PC-3 (cell line): ENCODE data around the gene AGPAT1. TPM values are rescaled to one million over a fixed set of nuclear protein-coding genes. Genes with fewer than 3 reads are reported as not detected.

Source experiments
- ATAC-seq: fragments of 200-7000 bp; cut with Tn5 transposase; 2 replicates; pipeline ENCODE4 v1.9.1; 2020; ENCODE audit warnings: mild to moderate bottlenecking, moderate library complexity
- BruUV-seq: library from RNA; stranded (reverse); fragments of 400-500 nt; replicated peaks from 2 replicates; lab custom pipeline; 2021; lab: Mats Ljungman, UMichigan
- CTCF ChIA-PET: fragments of 300-600 bp; sonication (Branson Sonifier 250); formaldehyde crosslinking; loops from one replicate; lab custom pipeline; 2022; ENCODE audit warnings: antibody characterized with exemption; lab: Charles Lee
- POLR2A ChIA-PET: fragments of 300-600 bp; sonication (Branson Sonifier 250); formaldehyde crosslinking; loops from one replicate; lab custom pipeline; 2022; ENCODE audit warnings: antibody characterized with exemption; ENCODE audit not compliant: unreplicated experiment; lab: Charles Lee
- DNase-seq: peaks from one replicate; pipeline ENCODE4 v3.0.0-alpha.2; 2015
- H2AFZ ChIP-seq: fragments of 300-600 bp; sonication (generic); 2 replicates; pipeline ENCODE4 v1.6.0; 2016; ENCODE audit warnings: antibody characterized with exemption, low read length
- H3F3A ChIP-seq: fragments of 300-600 bp; sonication (generic); one replicate; pipeline ENCODE4 v1.6.0; 2017; ENCODE audit warnings: antibody characterized with exemption, low read length, control low read depth, mild to moderate bottlenecking; ENCODE audit not compliant: unreplicated experiment
- H3K27ac ChIP-seq: fragments of 300-600 bp; sonication (generic); 2 replicates; pipeline ENCODE4 v1.5.1; 2016; ENCODE audit warnings: mild to moderate bottlenecking, low read length
- H3K27me3 ChIP-seq: fragments of 300-600 bp; sonication (generic); 2 replicates; pipeline ENCODE4 v1.6.1; 2016; ENCODE audit warnings: low read length, mixed read lengths
- H3K36me3 ChIP-seq: fragments of 300-600 bp; sonication (generic); 2 replicates; pipeline ENCODE4 v1.6.1; 2016; ENCODE audit warnings: low read depth, mixed run types, low read length, mixed read lengths
- H3K4me1 ChIP-seq: fragments of 300-600 bp; sonication (generic); 2 replicates; pipeline ENCODE4 v1.5.1; 2016; ENCODE audit warnings: low read length; ENCODE audit not compliant: insufficient read depth
- H3K4me2 ChIP-seq: fragments of 300-600 bp; sonication (generic); 2 replicates; pipeline ENCODE4 v1.6.0; 2016; ENCODE audit warnings: low read length
- H3K4me3 ChIP-seq: fragments of 300-600 bp; sonication (generic); 2 replicates; pipeline ENCODE4 v1.5.1; 2016; ENCODE audit warnings: mild to moderate bottlenecking, low read length, mixed read lengths
- H3K79me2 ChIP-seq: fragments of 300-600 bp; sonication (generic); 2 replicates; pipeline ENCODE4 v1.6.1; 2017; ENCODE audit warnings: low read length, mixed read lengths
- H3K9ac ChIP-seq: fragments of 300-600 bp; sonication (generic); 2 replicates; pipeline ENCODE4 v1.6.0; 2016; ENCODE audit warnings: mild to moderate bottlenecking, low read length
- H3K9me2 ChIP-seq: fragments of 300-600 bp; sonication (generic); replicated peaks from 2 replicates; pipeline ENCODE4 v1.6.1; 2016; ENCODE audit warnings: mixed run types, low read length, mixed read lengths
- H3K9me3 ChIP-seq: fragments of 300-600 bp; sonication (generic); 2 replicates; pipeline ENCODE4 v1.6.1; 2016; ENCODE audit warnings: low read length, mixed read lengths
- H4K20me1 ChIP-seq: fragments of 300-600 bp; sonication (generic); 2 replicates; pipeline ENCODE4 v1.6.1; 2016; ENCODE audit warnings: low read length, mixed read lengths
- EZH2 ChIP-seq: fragments of 300-600 bp; sonication (generic); IDR thresholded peaks from one replicate; pipeline ENCODE4 v1.6.1; 2017; ENCODE audit warnings: antibody characterized with exemption, mild to moderate bottlenecking, low read length; ENCODE audit not compliant: unreplicated experiment
- EZH2phosphoT487 ChIP-seq: fragments of 300-600 bp; sonication (generic); IDR thresholded peaks from 2 replicates; pipeline ENCODE4 v1.6.1; 2018; ENCODE audit warnings: mild to moderate bottlenecking, antibody characterized with exemption, low read length, borderline replicate concordance
- intact Hi-C: fragments of 100-400 bp; cut with micrococcal nuclease; formaldehyde crosslinking; loops from 2 replicates; pipeline ENCODE4 v1.9.0; 2023
- total RNA-seq: library from RNA; depleted of rRNA; stranded (reverse); fragments of >200 nt; gene quantifications from 2 replicates; pipeline ENCODE4 v1.2.3, GENCODE V29; 2014
- TF ChIP-seq, protein P1 (sequence below): fragments of 300-600 bp; sonication (generic); conservative IDR thresholded peaks from 2 replicates; pipeline ENCODE4 v1.5.1; 2017; ENCODE audit warnings: antibody characterized with exemption, low read depth, mild to moderate bottlenecking, low read length

AGPAT1 gene
- total RNA-seq, 1 experiment from 2014 or later, result 59.6 TPM

GRCh38 chr6:32168350-32168749 lies 7.5 kb downstream of the AGPAT1 start:
- H3K36me3 ChIP-seq, result peaks cover 16% of the 10 kb centered on the region; the same call in 1 of the 2 replicates

DNA sequence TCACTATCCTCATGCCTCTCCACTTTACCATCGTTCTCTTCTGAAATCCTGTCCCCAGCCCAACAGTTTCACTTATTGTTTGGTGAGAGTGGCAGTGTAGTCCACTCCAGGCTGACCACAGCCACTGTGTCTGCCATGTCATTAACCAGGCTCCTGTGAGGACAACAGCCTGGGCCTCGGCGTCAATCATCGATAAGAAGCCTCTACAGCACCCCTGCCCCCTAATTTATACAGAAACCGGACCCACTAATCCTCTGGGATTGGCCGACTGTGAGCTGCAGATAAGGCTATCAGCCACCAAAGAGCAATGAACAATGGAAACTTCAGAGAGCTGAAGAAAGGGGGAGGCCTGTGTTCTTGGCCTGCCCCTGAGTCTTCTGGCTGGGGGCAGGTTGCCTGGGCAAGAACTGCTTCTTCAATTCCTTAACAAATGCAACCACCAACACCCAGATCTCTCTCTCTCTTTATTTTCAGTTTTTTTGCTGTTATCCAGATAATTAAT lies 8.1 kb downstream of the AGPAT1 start:
- H3K27me3 ChIP-seq, result no peaks in the 10 kb centered on the region
- POLR2A ChIA-PET, result no interaction called here

More at GRCh38 chr6:32168350-32168749, 7.5 kb downstream of the AGPAT1 start:
- Histone ChIP-seq H3K4me1 (no peaks in the 10 kb centered on the region), H3K9me2 (no peaks in the 10 kb centered on the region), H3K9ac (no peak overlapping the region), H3K27me3 (no peaks in the 10 kb centered on the region), H3K4me2 (no peak overlapping the region), H2AFZ (no peak overlapping the region), H3F3A (no peaks in the 10 kb centered on the region), H3K4me3 (no peak overlapping the region), H4K20me1 (no peaks in the 10 kb centered on the region), H3K79me2 (no peaks in the 10 kb centered on the region), H3K27ac (no peak overlapping the region), H3K9me3 (no peaks in the 10 kb centered on the region)
- ATAC-seq (no peak), DNase-seq (no peak)
- ChIA-PET POLR2A (no interaction called here), CTCF (interaction anchor here (0.6 kb wide), 1 partner anchor 361 kb away, joined by 16 read pairs; no protein-coding TSS in a partner anchor)
- BruUV-seq, result TSS peak; percentile 56
- TF ChIP-seq EZH2 (no peak), EZH2phosphoT487 (no peak)
- TF ChIP-seq, protein P1, sequence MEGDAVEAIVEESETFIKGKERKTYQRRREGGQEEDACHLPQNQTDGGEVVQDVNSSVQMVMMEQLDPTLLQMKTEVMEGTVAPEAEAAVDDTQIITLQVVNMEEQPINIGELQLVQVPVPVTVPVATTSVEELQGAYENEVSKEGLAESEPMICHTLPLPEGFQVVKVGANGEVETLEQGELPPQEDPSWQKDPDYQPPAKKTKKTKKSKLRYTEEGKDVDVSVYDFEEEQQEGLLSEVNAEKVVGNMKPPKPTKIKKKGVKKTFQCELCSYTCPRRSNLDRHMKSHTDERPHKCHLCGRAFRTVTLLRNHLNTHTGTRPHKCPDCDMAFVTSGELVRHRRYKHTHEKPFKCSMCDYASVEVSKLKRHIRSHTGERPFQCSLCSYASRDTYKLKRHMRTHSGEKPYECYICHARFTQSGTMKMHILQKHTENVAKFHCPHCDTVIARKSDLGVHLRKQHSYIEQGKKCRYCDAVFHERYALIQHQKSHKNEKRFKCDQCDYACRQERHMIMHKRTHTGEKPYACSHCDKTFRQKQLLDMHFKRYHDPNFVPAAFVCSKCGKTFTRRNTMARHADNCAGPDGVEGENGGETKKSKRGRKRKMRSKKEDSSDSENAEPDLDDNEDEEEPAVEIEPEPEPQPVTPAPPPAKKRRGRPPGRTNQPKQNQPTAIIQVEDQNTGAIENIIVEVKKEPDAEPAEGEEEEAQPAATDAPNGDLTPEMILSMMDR, result no peak
- intact Hi-C loops, result no loop called here

More for the DNA sequence above, 8.1 kb downstream of the AGPAT1 start:
- no peak overlapping the region for H2AFZ ChIP-seq
- BruUV-seq, result TSS peak; percentile 16
- CTCF ChIA-PET, result interaction anchor here (0.6 kb wide), 1 partner anchor 361 kb away, joined by 16 read pairs; no protein-coding TSS in a partner anchor
- H3K9ac ChIP-seq, result no peak overlapping the region
- TF ChIP-seq, protein P1, result no peak
- TF ChIP-seq EZH2, result no peak
- no peak for TF ChIP-seq EZH2phosphoT487
- DNase-seq (no peak), ATAC-seq (no peak)
- no peak overlapping the region for H3K27ac ChIP-seq
- H3K9me3 ChIP-seq, result no peaks in the 10 kb centered on the region
- no peaks in the 10 kb centered on the region for H3K4me1 ChIP-seq
- peaks cover 16% of the 10 kb centered on the region; the same call in 1 of the 2 replicates for H3K36me3 ChIP-seq
- no peaks in the 10 kb centered on the region for H3K79me2 ChIP-seq
- H3F3A ChIP-seq, result no peaks in the 10 kb centered on the region
- intact Hi-C loops, result no loop called here
- no peaks in the 10 kb centered on the region for H3K9me2 ChIP-seq
- no peak overlapping the region for H3K4me2 ChIP-seq
- no peaks in the 10 kb centered on the region for H4K20me1 ChIP-seq
- no peak overlapping the region for H3K4me3 ChIP-seq
